MM.1S (cell line): ENCODE results near the gene ATCAY.
"Not testable (repeated sequence)": the region's sequence is repeated elsewhere in the genome, so short reads cannot be mapped to it uniquely, and the experiment has no call there.

Experiments used
- DNase-seq: peaks from one replicate; pipeline ENCODE4 v3.0.0-alpha.2; 2015
- H2AFZ ChIP-seq: fragments of 300-600 bp; sonication (generic); 2 replicates; pipeline ENCODE4 v1.6.0; 2016; ENCODE audit warnings: antibody characterized with exemption, low read length
- H3F3A ChIP-seq: fragments of 300-600 bp; sonication (generic); 2 replicates; pipeline ENCODE4 v1.6.1; 2016; ENCODE audit warnings: mild to moderate bottlenecking, antibody characterized with exemption, low read length, moderate library complexity, mixed read lengths; ENCODE audit not compliant: insufficient read depth
- H3K27ac ChIP-seq: fragments of 300-600 bp; sonication (generic); 2 replicates; pipeline ENCODE4 v1.5.1; 2016; ENCODE audit warnings: mild to moderate bottlenecking, low read length
- H3K27me3 ChIP-seq: fragments of 300-600 bp; sonication (generic); replicated peaks from 2 replicates; pipeline ENCODE4 v1.6.0; 2016; ENCODE audit warnings: low read length; ENCODE audit not compliant: insufficient read depth
- H3K36me3 ChIP-seq: fragments of 300-600 bp; sonication (generic); replicated peaks from 2 replicates; pipeline ENCODE4 v1.6.1; 2016; ENCODE audit warnings: mild to moderate bottlenecking, low read length, mixed read lengths; ENCODE audit not compliant: insufficient read depth
- H3K4me1 ChIP-seq: fragments of 300-600 bp; sonication (generic); 2 replicates; pipeline ENCODE4 v1.6.1; 2016; ENCODE audit warnings: low read length, mixed read lengths
- H3K4me2 ChIP-seq: fragments of 300-600 bp; sonication (generic); 2 replicates; pipeline ENCODE4 v1.6.0; 2016; ENCODE audit warnings: low read depth, low read length
- H3K4me3 ChIP-seq: fragments of 300-600 bp; sonication (generic); 2 replicates; pipeline ENCODE4 v1.5.1; 2016; ENCODE audit warnings: low read length, mixed read lengths
- H3K79me2 ChIP-seq: fragments of 300-600 bp; sonication (generic); 2 replicates; pipeline ENCODE4 v1.6.1; 2016; ENCODE audit warnings: mixed run types, low read length, mixed read lengths
- H3K9ac ChIP-seq: fragments of 300-600 bp; sonication (generic); 2 replicates; pipeline ENCODE4 v1.6.1; 2016; ENCODE audit warnings: low read length, mixed read lengths
- H3K9me2 ChIP-seq: fragments of 300-600 bp; sonication (generic); replicated peaks from 2 replicates; pipeline ENCODE4 v1.6.1; 2016; ENCODE audit warnings: mild to moderate bottlenecking, low read length, mixed read lengths; ENCODE audit not compliant: insufficient read depth
- H3K9me3 ChIP-seq: fragments of 300-600 bp; sonication (generic); replicated peaks from 2 replicates; pipeline ENCODE4 v1.6.1; 2016; ENCODE audit warnings: mild to moderate bottlenecking, low read length, mixed read lengths; ENCODE audit not compliant: insufficient read depth
- H4K20me1 ChIP-seq: fragments of 300-600 bp; sonication (generic); 2 replicates; pipeline ENCODE4 v1.6.1; 2016; ENCODE audit warnings: mild to moderate bottlenecking, low read length, moderate library complexity, mixed read lengths; ENCODE audit not compliant: insufficient read depth
- CTCF ChIP-seq: fragments of 300-600 bp; sonication (generic); IDR thresholded peaks from 2 replicates; pipeline ENCODE4 v1.5.1; 2016; ENCODE audit warnings: antibody characterized with exemption, low read length, mixed read lengths
- EZH2 ChIP-seq: fragments of 300-600 bp; sonication (generic); optimal IDR thresholded peaks from 2 replicates; pipeline ENCODE3; 2017; ENCODE audit warnings: low read depth, mild to moderate bottlenecking, antibody characterized with exemption, low read length, mixed read lengths
- EZH2phosphoT487 ChIP-seq: fragments of 300-600 bp; sonication (generic); IDR thresholded peaks from 2 replicates; pipeline ENCODE4 v1.6.1; 2018; ENCODE audit warnings: antibody characterized with exemption, low read length

The ATCAY gene

GRCh38 chr19:3890591-3890990 is 10.1 kb downstream of the ATCAY start:
- TF ChIP-seq EZH2, result no peak
- TF ChIP-seq EZH2phosphoT487, result no peak
- TF ChIP-seq CTCF, result no peak
- no peak overlapping the region for H3K27ac ChIP-seq
- H2AFZ ChIP-seq, result no peak overlapping the region
- no peak overlapping the region for H3K9ac ChIP-seq
- H3K4me2 ChIP-seq, result no peak overlapping the region
- no peaks in the 10 kb centered on the region for H3K79me2 ChIP-seq
- no peak overlapping the region for H3K4me3 ChIP-seq
- no peaks in the 10 kb centered on the region for H3K4me1 ChIP-seq
- DNase-seq, result no peak
- peaks cover 88% of the 10 kb centered on the region for H3K27me3 ChIP-seq
- H3F3A ChIP-seq, result no peaks in the 10 kb centered on the region
- H3K9me2 ChIP-seq, result no peaks in the 10 kb centered on the region
- H3K9me3 ChIP-seq, result no peaks in the 10 kb centered on the region
- no peaks in the 10 kb centered on the region for H4K20me1 ChIP-seq
- H3K36me3 ChIP-seq, result no peaks in the 10 kb centered on the region

- Histone ChIP-seq H3K4me3 (no peak overlapping the region), H3K9me2 (no peaks in the 10 kb centered on the region), H3K9ac (no peak overlapping the region), H3F3A (no peaks in the 10 kb centered on the region), H4K20me1 (no peaks in the 10 kb centered on the region), H3K36me3 (no peaks in the 10 kb centered on the region), H2AFZ (no peak overlapping the region), H3K27me3 (peaks cover 88% of the 10 kb centered on the region), H3K27ac (no peak overlapping the region), H3K4me2 (no peak overlapping the region), H3K79me2 (no peaks in the 10 kb centered on the region), H3K9me3 (no peaks in the 10 kb centered on the region), H3K4me1 (no peaks in the 10 kb centered on the region)
- TF ChIP-seq EZH2phosphoT487 (no peak), EZH2 (no peak), CTCF (no peak)
- DNase-seq, result no peak
Observed at GRCh38 chr19:3893509-3894179, 13.2 kb downstream of the ATCAY start.

- not testable (repeated sequence) for H3K27ac ChIP-seq, H2AFZ ChIP-seq, H3K9me3 ChIP-seq, H3K36me3 ChIP-seq, H3K79me2 ChIP-seq, H3K4me3 ChIP-seq, H3K9ac ChIP-seq, H3K9me2 ChIP-seq, H3K4me1 ChIP-seq, H3F3A ChIP-seq, H3K4me2 ChIP-seq, H4K20me1 ChIP-seq, DNase-seq
- peaks cover 89% of the 10 kb centered on the region for H3K27me3 ChIP-seq
Observed at GRCh38 chr19:3894959-3895358, 14.5 kb downstream of the ATCAY start.

GRCh38 chr19:3895788-3896187 is 15.3 kb downstream of the ATCAY start:
- Histone ChIP-seq H3K4me2 (no peak overlapping the region), H3K9me3 (no peaks in the 10 kb centered on the region), H3K4me1 (no peaks in the 10 kb centered on the region), H3K4me3 (no peak overlapping the region), H3F3A (no peaks in the 10 kb centered on the region), H3K27ac (no peak overlapping the region), H3K9ac (no peak overlapping the region), H3K79me2 (no peaks in the 10 kb centered on the region), H3K36me3 (no peaks in the 10 kb centered on the region), H3K9me2 (no peaks in the 10 kb centered on the region), H4K20me1 (no peaks in the 10 kb centered on the region), H3K27me3 (peaks cover 89% of the 10 kb centered on the region), H2AFZ (no peak overlapping the region)
- DNase-seq, result no peak
- TF ChIP-seq CTCF, result no peak
